GM18499 (cell line): ENCODE measurements around the gene TSNAX.

Experiments
- ATAC-seq: cut with Tn5 transposase; IDR thresholded peaks from one replicate; pipeline ENCODE4 v1.9.1; 2021; ENCODE audit warnings: moderate number of reproducible peaks; ENCODE audit not compliant: insufficient read depth, unreplicated experiment

The TSNAX gene

GRCh38 chr1:231517076-231517475 lies 11.4 kb upstream of the TSNAX start:
- no peak for ATAC-seq

DNA sequence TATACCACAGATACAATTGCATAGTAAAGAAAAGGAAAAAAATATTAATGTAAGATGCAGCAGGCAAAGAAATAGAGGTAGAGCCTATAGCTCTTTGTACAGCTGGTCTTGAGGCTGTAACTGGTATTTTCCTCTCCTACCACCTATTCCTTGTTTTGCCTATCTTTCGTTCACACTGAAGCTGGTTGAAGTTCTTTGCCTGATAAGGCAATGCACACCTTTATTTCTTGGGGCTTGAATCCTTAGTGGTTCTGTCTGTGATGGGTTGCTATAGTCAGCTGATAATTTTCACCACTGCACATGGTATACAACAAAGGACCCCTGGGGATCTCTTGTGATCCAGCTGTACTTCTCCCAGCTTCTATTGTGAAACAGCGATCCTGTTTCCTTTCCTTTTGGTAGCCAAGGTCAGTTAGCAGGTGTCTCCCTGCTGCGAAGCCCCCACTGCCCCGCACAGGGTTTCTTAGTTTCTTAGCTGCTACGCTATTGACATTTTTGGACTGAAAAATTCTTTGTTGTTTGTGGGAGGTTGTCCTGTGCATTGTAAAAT lies 9.9 kb upstream of the TSNAX start:
- no peak for ATAC-seq

GRCh38 chr1:231519166-231519565 lies 9.3 kb upstream of the TSNAX start:
- no peak for ATAC-seq

GRCh38 chr1:231522038-231522437 lies 6.4 kb upstream of the TSNAX start:
- no peak for ATAC-seq

- no peak for ATAC-seq
Measured at GRCh38 chr1:231522931-231523642, 5.4 kb upstream of the TSNAX start.

DNA sequence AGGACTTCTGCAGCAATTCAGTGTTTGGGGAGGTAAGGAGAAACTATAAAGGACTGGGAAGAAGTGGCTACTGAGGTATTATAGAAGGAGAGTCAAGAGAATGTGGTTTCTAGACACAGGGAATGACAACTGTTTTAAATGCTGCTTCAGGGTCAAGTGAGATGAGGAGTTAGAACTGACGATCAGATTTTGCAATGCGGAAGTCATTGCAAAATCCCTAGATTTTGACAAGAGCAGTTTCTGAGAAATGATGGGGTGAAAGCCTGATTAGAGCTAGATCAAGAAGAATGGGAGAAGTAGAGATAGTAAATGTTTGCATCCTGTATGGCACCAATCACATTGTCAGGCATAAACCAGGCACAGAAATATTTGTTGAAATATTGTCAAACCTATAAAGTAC lies 4.7 kb upstream of the TSNAX start:
- no peak for ATAC-seq

DNA sequence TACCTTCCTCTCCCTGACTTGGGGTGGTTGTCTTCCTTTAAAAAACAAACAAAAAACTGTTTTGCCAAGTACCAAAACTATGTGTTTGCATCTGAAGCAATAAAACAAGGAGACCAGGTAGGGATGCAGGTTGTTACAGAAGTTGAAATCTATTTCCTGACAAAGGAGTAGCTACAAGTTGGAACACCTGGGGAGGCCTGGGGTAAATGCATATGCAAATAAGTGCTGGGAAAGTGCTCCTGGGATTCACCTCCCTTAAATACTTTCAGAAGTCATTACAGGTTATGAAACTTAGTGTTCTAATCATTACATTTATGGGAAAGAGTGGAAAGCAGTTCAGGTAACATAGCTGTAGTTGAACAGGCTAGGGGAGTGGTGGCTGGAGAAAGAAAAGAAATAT lies 1.9 kb upstream of the TSNAX start:
- no peak for ATAC-seq

DNA sequence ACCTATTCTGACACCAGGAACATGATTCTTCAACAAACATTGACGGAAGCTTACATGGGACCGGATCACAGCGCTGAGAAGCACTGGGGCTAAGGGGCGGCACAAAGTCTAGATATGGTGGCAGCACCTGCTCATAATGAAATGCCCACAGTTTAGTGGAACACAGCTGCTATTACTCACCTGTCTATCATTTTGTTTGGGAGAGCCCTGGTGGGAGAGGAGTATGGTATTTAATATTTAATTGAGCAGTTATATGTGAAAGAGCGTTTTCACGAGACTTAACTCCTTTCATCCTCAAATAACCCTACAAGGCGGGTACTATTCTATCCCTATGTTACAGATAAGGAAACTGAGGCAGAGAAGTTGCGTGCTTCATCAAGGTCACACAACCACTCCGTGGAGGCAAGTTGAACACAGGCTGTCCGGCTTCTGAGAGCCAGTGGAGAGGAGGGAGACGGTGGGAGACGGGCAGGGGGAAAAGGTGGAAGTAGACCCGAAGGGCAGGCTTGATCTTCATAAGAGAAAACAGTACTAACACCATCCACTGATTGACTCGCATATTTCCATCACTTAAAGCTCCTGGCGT lies 790 bp upstream of the TSNAX start:
- ATAC-seq, result peak; percentile 9

DNA sequence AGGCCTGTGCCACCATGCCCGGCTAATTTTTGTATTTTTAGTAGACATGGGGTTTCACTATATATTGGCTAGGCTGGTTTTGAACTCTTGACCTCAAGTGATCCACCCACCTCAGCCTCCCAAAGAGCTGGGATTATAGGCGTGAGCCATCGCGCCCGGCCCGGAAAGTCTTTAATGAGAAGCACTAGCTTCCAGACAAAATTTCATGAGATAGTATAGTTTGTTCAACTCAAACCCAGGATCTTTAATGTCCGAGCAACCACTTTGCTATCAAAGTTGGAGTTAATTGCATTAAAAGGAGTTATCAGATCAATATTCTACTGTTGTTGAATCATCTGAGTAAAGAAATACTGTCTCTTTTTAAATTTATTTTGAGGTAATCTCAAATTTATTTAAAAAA lies 4.8 kb downstream of the TSNAX start:
- ATAC-seq, result no peak

GRCh38 chr1:231534703-231535159 lies 6.3 kb downstream of the TSNAX start:
- no peak for ATAC-seq

DNA sequence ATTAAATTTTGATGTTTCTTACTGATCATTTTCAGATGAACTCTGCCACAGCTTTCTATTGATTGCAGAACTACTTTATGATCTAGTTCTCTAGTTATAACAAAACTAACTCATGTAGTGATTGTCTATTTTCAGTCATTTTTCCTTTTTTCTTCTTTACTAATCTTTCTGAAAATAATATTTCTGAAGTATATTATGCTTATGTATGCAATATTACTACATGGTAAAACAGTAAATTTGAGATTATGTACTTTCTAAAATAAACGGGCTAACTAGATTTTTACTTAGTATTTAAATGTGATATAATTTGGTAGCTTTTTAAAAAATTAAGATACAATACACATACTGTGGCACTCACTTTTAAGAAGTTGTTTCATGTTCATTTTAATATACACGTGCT lies 7.6 kb downstream of the TSNAX start:
- no peak for ATAC-seq

- ATAC-seq, result no peak
Measured at GRCh38 chr1:231540847-231541246, 12.4 kb downstream of the TSNAX start.

DNA sequence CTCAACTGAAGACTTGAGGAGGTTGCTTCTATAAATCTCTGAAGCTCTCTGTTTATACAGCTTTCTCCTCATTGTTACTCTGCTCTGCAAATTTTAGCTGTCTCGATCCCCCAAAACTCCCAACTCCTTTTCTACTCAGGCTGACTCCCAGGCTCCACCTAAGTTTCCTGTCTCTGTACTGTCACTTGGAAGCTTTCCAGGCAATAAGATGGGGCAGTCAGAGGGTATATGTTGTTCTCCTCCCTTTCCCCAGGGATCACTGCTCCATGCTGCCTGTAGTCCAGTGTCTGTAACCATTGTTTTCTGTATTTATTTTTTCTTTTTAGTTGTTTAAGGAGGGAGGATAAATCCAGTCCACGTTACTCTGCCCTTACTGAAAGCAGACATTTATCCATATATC lies 13.4 kb downstream of the TSNAX start:
- ATAC-seq, result no peak

GRCh38 chr1:231544943-231545592 lies 16.6 kb downstream of the TSNAX start:
- ATAC-seq, result no peak

- no peak for ATAC-seq
Measured at GRCh38 chr1:231546693-231547092, 18.2 kb downstream of the TSNAX start.

GRCh38 chr1:231549733-231550447 lies 21.4 kb downstream of the TSNAX start:
- ATAC-seq, result no peak

- no peak for ATAC-seq
Measured at GRCh38 chr1:231550448-231550781, 21.9 kb downstream of the TSNAX start.

GRCh38 chr1:231553320-231553719 lies 24.9 kb downstream of the TSNAX start:
- no peak for ATAC-seq

DNA sequence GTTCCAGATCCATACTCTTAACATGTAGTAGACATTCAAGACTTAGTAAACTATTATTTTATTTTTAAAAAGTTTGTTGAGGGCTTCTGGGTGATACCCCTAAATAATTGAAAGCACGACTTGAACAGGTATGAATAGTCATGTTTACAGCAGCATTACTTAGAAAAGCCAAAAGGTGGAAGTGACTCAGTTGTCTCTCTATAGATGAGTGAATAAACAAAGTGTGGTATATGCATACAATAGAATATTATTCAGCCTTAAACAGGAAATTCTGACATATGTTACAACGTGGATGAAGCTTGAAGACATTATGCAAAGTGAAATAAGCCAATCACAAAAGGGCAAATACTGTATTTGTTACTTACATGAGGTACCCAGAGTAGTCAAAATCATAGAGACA lies 26.5 kb downstream of the TSNAX start:
- no peak for ATAC-seq

DNA sequence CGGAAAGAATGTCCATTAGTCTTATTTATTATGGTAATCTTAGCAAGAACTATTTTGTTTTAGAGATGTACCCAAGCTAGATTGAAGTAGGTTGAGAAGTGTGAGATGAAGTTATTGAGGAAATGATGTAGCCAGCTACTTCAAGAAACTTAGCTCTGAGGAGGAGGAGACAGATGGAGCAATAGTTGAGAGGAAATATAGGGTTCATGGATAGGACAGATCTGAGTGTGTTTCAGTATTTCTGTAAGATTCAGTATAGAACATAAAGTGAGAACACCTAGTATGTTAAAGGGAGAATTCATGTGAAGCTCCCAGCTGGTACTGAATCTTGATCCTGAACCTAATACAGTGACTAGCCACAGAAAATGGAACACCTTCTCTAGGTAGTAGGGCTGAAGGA lies 28.9 kb downstream of the TSNAX start:
- no peak for ATAC-seq
